ENCODE results near the gene DGAT2L6. TPM values are rescaled to one million over a fixed set of nuclear protein-coding genes. Genes with fewer than 3 reads are reported as not detected.

The DGAT2L6 gene
- total and polyA plus RNA-seq, 10 of the 15 experiments (the other 5 are each of a cell fraction or from before 2014, with no cell fraction given) = 0.08 to 0.58 (median 0.31) TPM; not detected in 3

GRCh38 chrX:70171624-70172023 lies 5.7 kb upstream of the DGAT2L6 start:
- intact Hi-C loops (cut with micrococcal nuclease; ENCODE audit: unreplicated experiment) = no loop called here
- CTCF ChIA-PET = interaction anchor here (1.1 to 1.3 kb wide), 2 partner anchors 25 to 263 kb away, joined by 3 to 6 read pairs; no protein-coding TSS in a partner anchor
- Histone ChIP-seq H3K79me2 (ENCODE audit: control insufficient read depth, insufficient read depth, low read length) (no peaks in the 10 kb centered on the region), H3K9me3 (replicated peaks; ENCODE audit: control insufficient read depth, insufficient read depth, low read length) (no peaks in the 10 kb centered on the region; the same call in 2 of the 3 replicates), H3K4me1 (ENCODE audit: control insufficient read depth, insufficient read depth, low read length) (peaks cover 13% of the 10 kb centered on the region), H3K4me2 (ENCODE audit: control insufficient read depth, insufficient read depth) (no peak overlapping the region), H3K27ac (ENCODE audit: control insufficient read depth, insufficient read depth) (no peak overlapping the region), H3K4me3 (no peak overlapping the region), H3K9ac (ENCODE audit: control insufficient read depth, insufficient read depth, low read length) (no peak overlapping the region), H2AFZ (ENCODE audit: control insufficient read depth, low read depth, low read length) (no peak overlapping the region), H4K20me1 (ENCODE audit: control insufficient read depth, insufficient read depth) (no peaks in the 10 kb centered on the region), H3K36me3 (ENCODE audit: control insufficient read depth in 2 of 2, insufficient read depth in 2 of 2, low read length in 1 of 2) (peaks cover 3 to 4% of the 10 kb centered on the region in 2 experiments; a peak in 3 of 4 replicates), H3K27me3 (replicated peaks in 1 of 2; ENCODE audit: control insufficient read depth in 2 of 2, insufficient read depth in 2 of 2, low read length in 1 of 2) (no peaks in the 10 kb centered on the region)
- no TSS peak for BruUV-seq (replicated peaks)
- no peak for TF ChIP-seq IRF5 (IDR thresholded peaks at IDR 0.05; ENCODE audit: borderline replicate concordance)
- no peak for DNase-seq (ENCODE audit: low read depth, low spot score)
- in situ Hi-C loops (cut with MboI) = no loop called here
- SMC1A ChIA-PET (ENCODE audit: uncharacterized antibody, unreplicated experiment) = interaction anchor here (0.6 kb wide), 1 partner anchor 1250 kb away, joined by 3 read pairs; no protein-coding TSS in a partner anchor
- no peak for ATAC-seq
- RAD21 ChIA-PET (ENCODE audit: unreplicated experiment) = interaction anchor here (1.8 kb wide), 1 partner anchor 38 kb away, joined by 4 read pairs; the partner anchor contains the start of gene IGBP1
- POLR2A ChIA-PET = interaction anchor here (0.7 kb wide), 1 partner anchor 22 kb away, joined by 4 read pairs; no protein-coding TSS in a partner anchor
- no peak for FAIRE-seq
- WGBS (ENCODE audit: insufficient coverage, insufficient replicate concordance, low lambda C conversion rate, missing lambda C conversion rate) = 54% methylated on average over 2 of the region's 2 CpGs

- Histone ChIP-seq H3K4me1 (ENCODE audit: control insufficient read depth, insufficient read depth, low read length) (peaks cover 18% of the 10 kb centered on the region), H3K79me2 (ENCODE audit: control insufficient read depth, insufficient read depth, low read length) (no peaks in the 10 kb centered on the region), H3K4me3 (no peak overlapping the region), H3K27me3 (replicated peaks in 1 of 2; ENCODE audit: control insufficient read depth in 2 of 2, insufficient read depth in 2 of 2, low read length in 1 of 2) (no peaks in the 10 kb centered on the region), H3K9me3 (replicated peaks; ENCODE audit: control insufficient read depth, insufficient read depth, low read length) (no peaks in the 10 kb centered on the region; the same call in 2 of the 3 replicates), H2AFZ (ENCODE audit: control insufficient read depth, low read depth, low read length) (no peak overlapping the region), H3K27ac (ENCODE audit: control insufficient read depth, insufficient read depth) (no peak overlapping the region), H4K20me1 (ENCODE audit: control insufficient read depth, insufficient read depth) (no peaks in the 10 kb centered on the region), H3K4me2 (ENCODE audit: control insufficient read depth, insufficient read depth) (no peak overlapping the region), H3K36me3 (ENCODE audit: control insufficient read depth in 2 of 2, insufficient read depth in 2 of 2, low read length in 1 of 2) (peaks cover 0 to 2% of the 10 kb centered on the region in 2 experiments; a peak in 1 of 4 replicates), H3K9ac (ENCODE audit: control insufficient read depth, insufficient read depth, low read length) (no peak overlapping the region)
- no peak for FAIRE-seq
- CTCF ChIA-PET = no interaction called here
- no peak for ATAC-seq
- DNase-seq (ENCODE audit: low read depth, low spot score) = no peak
- no peak for TF ChIP-seq YBX1 (IDR thresholded peaks at IDR 0.05)
- TF ChIP-seq CREB1 (IDR thresholded peaks at IDR 0.05; ENCODE audit: low read depth) = no peak
- no peak for TF ChIP-seq SP1 (IDR thresholded peaks at IDR 0.05; ENCODE audit: low read depth, low read length)
- TF ChIP-seq BHLHE40 (IDR thresholded peaks at IDR 0.05; ENCODE audit: borderline replicate concordance in 1 of 2, low read depth in 2 of 2, low read length in 1 of 2) = no peak
- no peak for TF ChIP-seq RELA (IDR thresholded peaks at IDR 0.05; ENCODE audit: borderline replicate concordance, partially characterized antibody)
- TF ChIP-seq E2F8 (IDR thresholded peaks at IDR 0.05; ENCODE audit: low read depth, partially characterized antibody) = no peak
- no peak for TF ChIP-seq ATF7 (IDR thresholded peaks at IDR 0.05; ENCODE audit: low read depth)
- no peak for TF ChIP-seq SRF (IDR thresholded peaks at IDR 0.05; ENCODE audit: low read depth in 2 of 2, low read length in 2 of 2)
- in situ Hi-C loops (cut with MboI) (no loop called here), intact Hi-C loops (cut with micrococcal nuclease; ENCODE audit: unreplicated experiment) (no loop called here)
- RAD21 ChIA-PET (ENCODE audit: unreplicated experiment) = no interaction called here
- whole genome bisulfite sequencing (ENCODE audit: insufficient coverage, insufficient replicate concordance, low lambda C conversion rate, missing lambda C conversion rate) = 53% methylated on average over 3 of the region's 3 CpGs
- SMC1A ChIA-PET (ENCODE audit: uncharacterized antibody, unreplicated experiment) = no interaction called here
- no TSS peak for BruUV-seq (replicated peaks)
- POLR2A ChIA-PET = interaction anchor here (0.5 kb wide), 1 partner anchor 284 kb away, joined by 3 read pairs; no protein-coding TSS in a partner anchor
These were observed 5.1 kb upstream of the DGAT2L6 start for GRCh38 chrX:70172221-70172620.

Data from GM12878 (cell line).